HEK293 (cell line): ENCODE measurements around the gene CPSF6.

Experiments used
- BCL11A ChIP-seq: fragments of 450-650 bp; formaldehyde crosslinking; IDR thresholded peaks from 2 replicates; pipeline ENCODE4 v1.5.1; 2016; ENCODE audit warnings: low read depth, missing biosample characterization, missing genetic modification characterization
- CTCF ChIP-seq: fragments of 450-650 bp; formaldehyde crosslinking; IDR thresholded peaks from 2 replicates; pipeline ENCODE4 v1.5.1; 2016; ENCODE audit warnings: missing biosample characterization, missing genetic modification characterization
- WT1 ChIP-seq: fragments of 450-650 bp; formaldehyde crosslinking; IDR thresholded peaks from 2 replicates; pipeline ENCODE4 v1.5.1; 2016; ENCODE audit warnings: missing biosample characterization, missing genetic modification characterization

GRCh38 chr12:69309461-69309860, 70.1 kb downstream of the CPSF6 start:
- TF ChIP-seq CTCF (no peak), BCL11A (tag by site-specific recombination) (no peak), WT1 (tag by site-specific recombination) (no peak)
